Thymus (tissue), 11 donors: ENCODE results near the gene GRK2. TPM values are rescaled to one million over a fixed set of nuclear protein-coding genes. Genes with fewer than 3 reads are reported as not detected.
"Not testable (repeated sequence)": the region's sequence is repeated elsewhere in the genome, so short reads cannot be mapped to it uniquely, and the experiment has no call there.

ENCODE experiments used
- DNase-seq, 9 donors: peaks; one replicate each; pipeline ENCODE4 v3.0.0-alpha.2; 2013; ENCODE audit warnings: low spot score in 9 of 9, low read depth in 6 of 9, missing footprints in 1 of 9
- H3K27ac ChIP-seq, 2 donors: one replicate each; pipeline ENCODE4 v1.5.1; 2013; ENCODE audit warnings: control low read depth in 1 of 2, low read depth in 1 of 2, low read length in 1 of 2, mild to moderate bottlenecking in 1 of 2, moderate library complexity in 1 of 2
- H3K27me3 ChIP-seq, 2 donors: one replicate each; pipeline ENCODE4 v1.5.1; 2013; ENCODE audit warnings: low read length in 1 of 2; ENCODE audit not compliant: control insufficient read depth in 2 of 2, insufficient read depth in 1 of 2
- H3K36me3 ChIP-seq, 2 donors: one replicate each; pipeline ENCODE4 v1.5.1; 2013; ENCODE audit warnings: low read length in 1 of 2, mild to moderate bottlenecking in 1 of 2, moderate library complexity in 1 of 2; ENCODE audit not compliant: control insufficient read depth in 2 of 2, insufficient read depth in 2 of 2
- H3K4me1 ChIP-seq, 2 donors: one replicate each; pipeline ENCODE4 v1.5.1; 2013; ENCODE audit warnings: low read length in 2 of 2; ENCODE audit not compliant: control insufficient read depth in 2 of 2, insufficient read depth in 2 of 2
- H3K4me3 ChIP-seq, 2 donors: one replicate each; pipeline ENCODE4 v1.5.1; 2013; ENCODE audit warnings: low read length in 2 of 2, control low read depth in 1 of 2, mild to moderate bottlenecking in 1 of 2
- H3K9me3 ChIP-seq, 2 donors: one replicate each; pipeline ENCODE4 v1.5.1; 2013; ENCODE audit warnings: low read length in 1 of 2, mild to moderate bottlenecking in 1 of 2; ENCODE audit not compliant: control insufficient read depth in 2 of 2, insufficient read depth in 1 of 2
- WGBS: extraction: QIAGEN DNeasy Blood & Tissue Kit; methylation state at CpG from one replicate; pipeline ENCODE4 v1.1.7; 2013; 5-methylcytosine and 5-hydroxymethylcytosine counted together
- polyA plus RNA-seq: library from polyadenylated mRNA; stranded (reverse); fragments of 200-250 nt; gene quantifications from one replicate; pipeline ENCODE4 v1.2.3, GENCODE V29; 2013
- total RNA-seq: library from RNA; stranded (reverse); fragments of 120-200 nt; gene quantifications from one replicate; pipeline ENCODE4 v1.2.4, GENCODE V29; 2013
- donor health status: healthy.

GRK2 gene
- total and polyA plus RNA-seq, 2 donors = 89.5 to 158 TPM

GRCh38 chr11:67317888-67318555 lies 51.7 kb downstream of the GRK2 start:
- 1% methylated on average over 53 of the region's 53 CpGs for WGBS
- H3K4me1 ChIP-seq = peaks cover 7 to 16% of the 10 kb centered on the region in 2 donors
- DNase-seq = no peak
- H3K4me3 ChIP-seq = peak overlapping the region; percentile 67 to 84
- H3K27me3 ChIP-seq = peaks cover 0 to 15% of the 10 kb centered on the region in 2 donors
- no peak overlapping the region for H3K27ac ChIP-seq
- peaks cover 0 to 7% of the 10 kb centered on the region in 2 donors for H3K9me3 ChIP-seq
- H3K36me3 ChIP-seq = no peaks in the 10 kb centered on the region

GRCh38 chr11:67318876-67319275 lies 52.6 kb downstream of the GRK2 start:
- H3K36me3 ChIP-seq, H3K9me3 ChIP-seq, H3K4me3 ChIP-seq, H3K27ac ChIP-seq, DNase-seq: not testable (repeated sequence)
- H3K4me1 ChIP-seq = peaks cover 7 to 12% of the 10 kb centered on the region in 2 donors
- peaks cover 0 to 15% of the 10 kb centered on the region in 2 donors for H3K27me3 ChIP-seq
- WGBS = 99% methylated on average over 12 of the region's 12 CpGs

GRCh38 chr11:67320011-67320410 lies 53.7 kb downstream of the GRK2 start:
- 95% methylated on average over 3 of the region's 3 CpGs for WGBS

GRCh38 chr11:67320691-67321090 lies 54.4 kb downstream of the GRK2 start:
- over 99% methylated on average over 2 of the region's 2 CpGs for WGBS
- Histone ChIP-seq H3K4me1 (peaks cover 7 to 12% of the 10 kb centered on the region in 2 donors), H3K27me3 (peaks cover 0 to 15% of the 10 kb centered on the region in 2 donors), H3K9me3 (peaks cover 0 to 7% of the 10 kb centered on the region in 2 donors), H3K36me3 (no peaks in the 10 kb centered on the region), H3K27ac (no peak overlapping the region), H3K4me3 (no peak overlapping the region)
- no peak for DNase-seq

More at GRCh38 chr11:67320011-67320410, 53.7 kb downstream of the GRK2 start:
- peaks cover 0 to 7% of the 10 kb centered on the region in 2 donors for H3K9me3 ChIP-seq
- H3K4me3 ChIP-seq = no peak overlapping the region
- DNase-seq = no peak
- no peak overlapping the region for H3K27ac ChIP-seq
- H3K4me1 ChIP-seq = peaks cover 7 to 12% of the 10 kb centered on the region in 2 donors
- H3K27me3 ChIP-seq = peaks cover 0 to 15% of the 10 kb centered on the region in 2 donors
- H3K36me3 ChIP-seq = no peaks in the 10 kb centered on the region

GRCh38 chr11:67321313-67321871 lies 55.1 kb downstream of the GRK2 start:
- DNase-seq = no peak
- Histone ChIP-seq H3K9me3 (peaks cover 0 to 7% of the 10 kb centered on the region in 2 donors), H3K4me3 (no peak overlapping the region), H3K36me3 (no peaks in the 10 kb centered on the region), H3K27me3 (peaks cover 0 to 15% of the 10 kb centered on the region in 2 donors), H3K4me1 (peaks cover 7 to 12% of the 10 kb centered on the region in 2 donors), H3K27ac (no peak overlapping the region)
- 95% methylated on average over 6 of the region's 6 CpGs for WGBS

GRCh38 chr11:67322049-67322448 lies 55.8 kb downstream of the GRK2 start:
- peaks cover 0 to 7% of the 10 kb centered on the region in 2 donors for H3K9me3 ChIP-seq
- no peak overlapping the region for H3K27ac ChIP-seq
- no peaks in the 10 kb centered on the region for H3K36me3 ChIP-seq
- no peak for DNase-seq
- WGBS = over 99% methylated on average over 3 of the region's 3 CpGs
- peaks cover 0 to 15% of the 10 kb centered on the region in 2 donors for H3K27me3 ChIP-seq
- H3K4me3 ChIP-seq = no peak overlapping the region
- peaks cover 7 to 9% of the 10 kb centered on the region in 2 donors for H3K4me1 ChIP-seq

- peaks cover under 1 to 2% of the 10 kb centered on the region in 2 donors for H3K4me1 ChIP-seq
- no peaks in the 10 kb centered on the region for H3K9me3 ChIP-seq
- WGBS = 98% methylated on average over 7 of the region's 7 CpGs
- no peak overlapping the region for H3K27ac ChIP-seq
- no peak for DNase-seq
- peaks cover 0 to 7% of the 10 kb centered on the region in 2 donors for H3K27me3 ChIP-seq
- no peak overlapping the region for H3K4me3 ChIP-seq
- H3K36me3 ChIP-seq = no peaks in the 10 kb centered on the region
Measured at GRCh38 chr11:67323526-67323925, 57.3 kb downstream of the GRK2 start.

- Histone ChIP-seq H3K27me3 (no peaks in the 10 kb centered on the region), H3K4me3 (no peak overlapping the region), H3K4me1 (no peaks in the 10 kb centered on the region), H3K9me3 (no peaks in the 10 kb centered on the region), H3K36me3 (no peaks in the 10 kb centered on the region), H3K27ac (no peak overlapping the region)
- WGBS = 92% methylated on average over 6 of the region's 6 CpGs
- DNase-seq = no peak
Measured at GRCh38 chr11:67332081-67332691, 65.9 kb downstream of the GRK2 start.
